ENCODE measurements around the gene ELAVL3.

GRCh38 chr19:11479898-11480714 is 740 bp downstream of the ELAVL3 start:
- TF ChIP-seq L3MBTL2 (conservative IDR thresholded peaks at IDR 0.05) (no peak), SUZ12 (IDR thresholded peaks at IDR 0.05) (no peak), SP1 (IDR thresholded peaks at IDR 0.05) (no peak), ARNT (IDR thresholded peaks at IDR 0.05) (no peak), FOXM1 (IDR thresholded peaks at IDR 0.05; ENCODE audit: borderline replicate concordance) (no peak), FOXA1 (IDR thresholded peaks at IDR 0.05) (no peak), PKNOX1 (IDR thresholded peaks at IDR 0.05) (no peak), BHLHE40 (IDR thresholded peaks at IDR 0.05; ENCODE audit: borderline replicate concordance) (no peak), FOXK2 (IDR thresholded peaks at IDR 0.05) (no peak), NFRKB (IDR thresholded peaks at IDR 0.05) (no peak), ELF4 (IDR thresholded peaks at IDR 0.05) (no peak), TARDBP (IDR thresholded peaks at IDR 0.05) (no peak), CTBP1 (IDR thresholded peaks at IDR 0.05; ENCODE audit: borderline replicate concordance) (no peak), LEF1 (IDR thresholded peaks at IDR 0.05; ENCODE audit: borderline replicate concordance) (no peak)

Measured in HEK293T (cell line).